NCI-H1694 treated with DMSO at 0.1 percent for 48 hours (cell line): ENCODE results near the gene EFEMP2.

Source experiments
- DNase-seq: peaks from one replicate; lab custom pipeline; 2025; lab: John Stamatoyannopoulos, UW

Gene EFEMP2

GRCh38 chr11:65872586-65873317 lies at the start of gene EFEMP2:
TSS of gene EFEMP2 (minus strand) at chr11:65872800. CDS start at chr11:65872354, 446 bp downstream.
- DNase-seq, result no peak

- DNase-seq, result no peak
Observed at GRCh38 chr11:65921876-65922275, 49.3 kb upstream of the EFEMP2 start.

GRCh38 chr11:65921033-65921555 lies 48.5 kb upstream of the EFEMP2 start:
- DNase-seq, result no peak

GRCh38 chr11:65920372-65920802 lies 47.8 kb upstream of the EFEMP2 start:
- DNase-seq, result no peak

GRCh38 chr11:65919573-65920371 lies 47.2 kb upstream of the EFEMP2 start:
- no peak for DNase-seq

GRCh38 chr11:65919141-65919572 lies 46.6 kb upstream of the EFEMP2 start, which contains the start of gene DRAP1:
TSS of gene DRAP1 (plus strand) at chr11:65919426. CDS start at chr11:65919502, 76 bp downstream.
- DNase-seq, result peak; percentile 91

GRCh38 chr11:65918211-65919140 lies 45.9 kb upstream of the EFEMP2 start, which contains the start of gene C11orf68:
TSS of gene C11orf68 (minus strand) at chr11:65919062. CDS start at chr11:65919031, 31 bp downstream.
- DNase-seq, result no peak

GRCh38 chr11:65917434-65918210 lies 45.0 kb upstream of the EFEMP2 start:
- no peak for DNase-seq

GRCh38 chr11:65917077-65917433 lies 44.5 kb upstream of the EFEMP2 start:
- no peak for DNase-seq

GRCh38 chr11:65916391-65916790 lies 43.8 kb upstream of the EFEMP2 start:
- no peak for DNase-seq

GRCh38 chr11:65915821-65916251 lies 43.2 kb upstream of the EFEMP2 start:
- no peak for DNase-seq

- DNase-seq, result no peak
Observed at GRCh38 chr11:65915101-65915820, 42.7 kb upstream of the EFEMP2 start.

GRCh38 chr11:65912845-65913244 lies 40.2 kb upstream of the EFEMP2 start:
- no peak for DNase-seq

- peak; percentile 50 for DNase-seq
Observed at GRCh38 chr11:65911682-65912568, 39.3 kb upstream of the EFEMP2 start.

- no peak for DNase-seq
Observed at GRCh38 chr11:65907878-65908277, 35.3 kb upstream of the EFEMP2 start.

- DNase-seq, result no peak
Observed at GRCh38 chr11:65906602-65907001, 34.0 kb upstream of the EFEMP2 start.

- DNase-seq, result no peak
Observed at GRCh38 chr11:65903715-65904114, 31.1 kb upstream of the EFEMP2 start.

- no peak for DNase-seq
Observed at GRCh38 chr11:65903068-65903481, 30.5 kb upstream of the EFEMP2 start.

GRCh38 chr11:65900899-65901180 lies 28.2 kb upstream of the EFEMP2 start:
- no peak for DNase-seq
